Measurements from ENCODE around the gene RUNX2.

The RUNX2 gene

DNA sequence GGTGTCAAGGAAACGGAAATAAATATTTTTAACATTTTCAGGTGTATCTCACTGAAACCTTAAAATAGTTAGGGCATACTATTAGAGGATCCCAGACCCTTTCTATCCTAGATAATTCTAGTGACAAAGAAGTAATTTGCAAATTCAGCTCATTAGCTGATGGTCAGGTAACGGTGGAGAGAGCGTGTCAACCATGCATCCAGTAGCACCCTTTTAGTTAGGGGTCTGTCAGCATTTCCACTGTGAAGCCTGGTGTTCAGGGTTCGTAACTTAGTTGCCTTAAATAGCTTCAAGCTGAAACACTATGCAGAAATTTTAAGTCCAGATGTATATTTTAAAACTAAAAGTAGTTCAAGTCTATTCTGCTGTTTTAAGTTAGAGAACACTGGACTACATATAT is 98.1 kb downstream of the RUNX2 start:
- TF ChIP-seq, protein P1, sequence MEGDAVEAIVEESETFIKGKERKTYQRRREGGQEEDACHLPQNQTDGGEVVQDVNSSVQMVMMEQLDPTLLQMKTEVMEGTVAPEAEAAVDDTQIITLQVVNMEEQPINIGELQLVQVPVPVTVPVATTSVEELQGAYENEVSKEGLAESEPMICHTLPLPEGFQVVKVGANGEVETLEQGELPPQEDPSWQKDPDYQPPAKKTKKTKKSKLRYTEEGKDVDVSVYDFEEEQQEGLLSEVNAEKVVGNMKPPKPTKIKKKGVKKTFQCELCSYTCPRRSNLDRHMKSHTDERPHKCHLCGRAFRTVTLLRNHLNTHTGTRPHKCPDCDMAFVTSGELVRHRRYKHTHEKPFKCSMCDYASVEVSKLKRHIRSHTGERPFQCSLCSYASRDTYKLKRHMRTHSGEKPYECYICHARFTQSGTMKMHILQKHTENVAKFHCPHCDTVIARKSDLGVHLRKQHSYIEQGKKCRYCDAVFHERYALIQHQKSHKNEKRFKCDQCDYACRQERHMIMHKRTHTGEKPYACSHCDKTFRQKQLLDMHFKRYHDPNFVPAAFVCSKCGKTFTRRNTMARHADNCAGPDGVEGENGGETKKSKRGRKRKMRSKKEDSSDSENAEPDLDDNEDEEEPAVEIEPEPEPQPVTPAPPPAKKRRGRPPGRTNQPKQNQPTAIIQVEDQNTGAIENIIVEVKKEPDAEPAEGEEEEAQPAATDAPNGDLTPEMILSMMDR (IDR thresholded peaks at IDR 0.05; ENCODE audit: low read depth, low read length), result no peak
- DNase-seq (ENCODE audit: extremely low read depth, low read depth), result no peak

GRCh38 chr6:45427726-45428125 is 99.6 kb downstream of the RUNX2 start:
- DNase-seq (ENCODE audit: extremely low read depth, low read depth), result no peak

GRCh38 chr6:45428727-45429126 is 100.6 kb downstream of the RUNX2 start:
- TF ChIP-seq, protein P1 (IDR thresholded peaks at IDR 0.05; ENCODE audit: low read depth, low read length), result no peak
- no peak for DNase-seq (ENCODE audit: extremely low read depth, low read depth)

More at GRCh38 chr6:45427726-45428125, 99.6 kb downstream of the RUNX2 start:
- TF ChIP-seq, protein P1 (IDR thresholded peaks at IDR 0.05; ENCODE audit: low read depth, low read length), result no peak

DNA sequence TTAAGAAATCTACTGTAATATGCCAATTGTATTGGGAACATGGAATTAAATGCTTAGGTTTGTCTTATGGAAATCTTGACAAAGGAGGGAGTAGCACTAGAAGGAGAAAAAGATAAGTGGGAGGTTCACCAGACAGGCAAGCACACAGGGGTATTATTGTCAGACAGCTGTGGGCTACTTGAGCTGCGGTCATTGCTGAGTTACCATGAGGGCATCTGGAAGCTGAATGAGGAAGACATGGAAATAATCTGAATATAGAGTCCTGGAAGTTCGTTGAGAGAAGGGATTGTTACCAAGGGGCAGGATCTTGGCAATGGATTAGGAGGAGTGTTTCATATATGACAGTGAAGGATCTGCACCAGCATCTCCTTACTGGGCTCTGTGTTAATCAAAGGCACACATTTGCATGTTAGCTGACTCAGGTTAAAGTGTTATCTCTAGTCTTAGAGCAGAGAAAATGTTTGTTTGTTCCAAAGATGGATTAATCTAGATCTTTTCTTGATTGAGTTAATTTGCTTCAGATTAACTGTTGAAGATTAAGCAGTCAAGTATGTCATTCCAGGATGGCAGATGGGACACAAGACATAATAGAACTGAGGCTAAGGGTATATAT is 102.6 kb downstream of the RUNX2 start:
- TF ChIP-seq, protein P1 (IDR thresholded peaks at IDR 0.05; ENCODE audit: low read depth, low read length), result no peak
- DNase-seq (ENCODE audit: extremely low read depth, low read depth), result no peak

DNA sequence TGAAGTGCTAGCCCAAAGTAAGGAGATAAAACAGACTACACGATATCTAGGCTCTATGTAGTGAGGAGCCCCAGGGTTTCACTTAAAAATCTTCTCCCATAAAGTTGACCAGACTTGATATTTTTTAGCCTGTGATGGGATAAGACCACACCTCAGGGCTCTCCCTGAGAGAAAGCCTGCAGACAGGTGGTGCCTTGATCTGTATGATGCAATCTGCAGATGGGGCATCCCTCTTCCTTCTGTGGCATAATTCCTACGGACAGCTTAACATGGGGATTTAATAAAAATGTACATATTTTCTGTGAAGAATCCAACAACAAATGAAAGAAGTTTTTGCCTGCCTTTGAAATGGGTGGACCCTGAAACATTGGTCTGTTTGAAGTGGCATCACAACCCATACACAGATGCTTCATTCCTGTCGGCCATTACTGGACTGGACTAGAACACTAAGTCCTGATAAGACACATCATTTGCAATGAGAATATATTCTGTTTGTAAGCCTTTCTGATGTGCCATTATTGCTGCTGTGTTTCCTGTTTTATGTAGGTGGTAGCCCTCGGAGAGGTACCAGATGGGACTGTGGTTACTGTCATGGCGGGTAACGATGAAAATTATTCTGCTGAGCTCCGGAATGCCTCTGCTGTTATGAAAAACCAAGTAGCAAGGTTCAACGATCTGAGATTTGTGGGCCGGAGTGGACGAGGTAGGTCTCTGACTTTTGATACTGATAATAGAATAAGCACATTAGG is 103.4 kb downstream of the RUNX2 start:
- DNase-seq (ENCODE audit: extremely low read depth, low read depth), result no peak
- TF ChIP-seq, protein P1 (IDR thresholded peaks at IDR 0.05; ENCODE audit: low read depth, low read length), result no peak

DNA sequence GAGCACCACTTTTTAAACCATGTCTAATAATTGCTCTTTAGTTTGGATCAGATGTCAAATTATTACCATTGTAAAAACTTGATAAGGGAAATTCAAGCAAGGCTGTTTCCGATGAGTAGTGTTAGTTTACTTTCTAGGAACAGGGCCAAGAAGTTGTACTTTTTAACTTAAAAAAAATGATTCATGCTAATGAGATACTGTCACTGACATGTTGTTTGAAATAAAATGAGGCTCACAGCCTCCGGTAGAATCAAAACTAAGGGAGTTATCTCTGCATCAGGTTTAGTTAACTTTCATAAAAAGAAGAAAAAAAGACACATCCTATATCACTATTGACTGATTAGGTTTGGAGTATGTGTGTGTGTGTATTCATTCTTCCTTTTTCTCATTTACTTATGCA is 104.8 kb downstream of the RUNX2 start:
- TF ChIP-seq, protein P1 (IDR thresholded peaks at IDR 0.05; ENCODE audit: low read depth, low read length), result no peak
- no peak for DNase-seq (ENCODE audit: extremely low read depth, low read depth)
